KMS-11 (cell line): ENCODE results near the gene OR10A4.

Experiments
- H2AFZ ChIP-seq: fragments of 200-600 bp; sonication (generic); 2 replicates; pipeline ENCODE4 v1.6.1; 2016; ENCODE audit warnings: antibody characterized with exemption, mixed run types, low read depth
- H3K27ac ChIP-seq: fragments of 200-600 bp; sonication (generic); 2 replicates; pipeline ENCODE4 v1.6.1; 2016; ENCODE audit warnings: mild to moderate bottlenecking, mixed run types
- H3K27me3 ChIP-seq: fragments of 200-600 bp; sonication (generic); 2 replicates; pipeline ENCODE4 v1.6.1; 2017; ENCODE audit warnings: mild to moderate bottlenecking, low read depth, mixed run types, moderate library complexity; ENCODE audit not compliant: insufficient read depth
- H3K36me3 ChIP-seq: fragments of 200-600 bp; sonication (generic); 2 replicates; pipeline ENCODE4 v1.6.1; 2017; ENCODE audit warnings: mild to moderate bottlenecking, mixed run types; ENCODE audit not compliant: insufficient read depth
- H3K4me1 ChIP-seq: fragments of 200-600 bp; sonication (generic); 2 replicates; pipeline ENCODE4 v1.6.1; 2016; ENCODE audit warnings: mild to moderate bottlenecking, low read depth, mixed run types; ENCODE audit not compliant: poor library complexity, severe bottlenecking
- H3K4me2 ChIP-seq: fragments of 200-600 bp; sonication (generic); 2 replicates; pipeline ENCODE4 v1.7.0; 2016; ENCODE audit warnings: mild to moderate bottlenecking, mixed run types
- H3K4me3 ChIP-seq: fragments of 200-600 bp; sonication (generic); IDR thresholded peaks from 2 replicates; pipeline ENCODE4 v1.6.1; 2017; ENCODE audit warnings: low read depth, low read length, mixed read lengths; ENCODE audit not compliant: insufficient read depth
- H3K79me2 ChIP-seq: fragments of 200-600 bp; sonication (generic); 2 replicates; pipeline ENCODE4 v1.6.1; 2016; ENCODE audit warnings: low read depth, mixed run types; ENCODE audit not compliant: insufficient read depth
- H3K9ac ChIP-seq: fragments of 200-600 bp; sonication (generic); 2 replicates; pipeline ENCODE4 v1.6.1; 2016; ENCODE audit warnings: mild to moderate bottlenecking, mixed run types
- H4K20me1 ChIP-seq: fragments of 200-600 bp; sonication (generic); 2 replicates; pipeline ENCODE4 v1.6.1; 2016; ENCODE audit warnings: mild to moderate bottlenecking, mixed run types; ENCODE audit not compliant: insufficient read depth
- CTCF ChIP-seq: fragments of 200-600 bp; sonication (generic); conservative IDR thresholded peaks from 2 replicates; pipeline ENCODE4 v1.6.1; 2017; ENCODE audit warnings: low read depth, mild to moderate bottlenecking, antibody characterized with exemption, low read length, moderate library complexity, mixed read lengths

OR10A4 gene

GRCh38 chr11:6876325-6876724, at the start of gene OR10A4:
Gene OR10A4, plus strand, starts transcription at chr11:6876625. Its CDS starts 23 bp downstream, at chr11:6876648.
- H3K4me2 ChIP-seq: 0 out of 2 replicates have a peak within 1 kb of the TSS, but pooled peaks have one; percentile 3
- H3K9ac ChIP-seq: no peak within 1 kb of the TSS
- H3K79me2 ChIP-seq: no peaks in the 10 kb centered on the region
- peaks cover 7% of the 10 kb centered on the region for H3K4me1 ChIP-seq
- H3K4me3 ChIP-seq: no peak within 1 kb of the TSS
- H4K20me1 ChIP-seq: no peaks in the 10 kb centered on the region
- TF ChIP-seq CTCF: no peak
- no peak within 1 kb of the TSS for H2AFZ ChIP-seq
- H3K27ac ChIP-seq: no peak within 1 kb of the TSS
- no peaks in the 10 kb centered on the region for H3K36me3 ChIP-seq
- H3K27me3 ChIP-seq: no peaks in the 10 kb centered on the region

- H4K20me1 ChIP-seq: no peaks in the 10 kb centered on the region
- H3K27me3 ChIP-seq: no peaks in the 10 kb centered on the region
- H3K27ac ChIP-seq: no peak overlapping the region
- no peaks in the 10 kb centered on the region for H3K79me2 ChIP-seq
- no peak overlapping the region for H3K9ac ChIP-seq
- H3K4me2 ChIP-seq: no peak overlapping the region
- no peak for TF ChIP-seq CTCF
- no peaks in the 10 kb centered on the region for H3K36me3 ChIP-seq
- H3K4me3 ChIP-seq: no peak overlapping the region
- peaks cover 20% of the 10 kb centered on the region for H3K4me1 ChIP-seq
- H2AFZ ChIP-seq: no peak overlapping the region
These were observed 48.3 kb upstream of the OR10A4 start for GRCh38 chr11:6828103-6828502.

- H3K4me1 ChIP-seq: peaks cover 2% of the 10 kb centered on the region
- H3K27me3 ChIP-seq: no peaks in the 10 kb centered on the region
- no peak overlapping the region for H3K4me2 ChIP-seq
- H3K79me2 ChIP-seq: no peaks in the 10 kb centered on the region
- no peaks in the 10 kb centered on the region for H4K20me1 ChIP-seq
- H3K4me3 ChIP-seq: no peak overlapping the region
- H2AFZ ChIP-seq: no peak overlapping the region
- H3K9ac ChIP-seq: no peak overlapping the region
- no peaks in the 10 kb centered on the region for H3K36me3 ChIP-seq
- no peak for TF ChIP-seq CTCF
- H3K27ac ChIP-seq: no peak overlapping the region
These were observed 43.1 kb upstream of the OR10A4 start for GRCh38 chr11:6833356-6833755.

- H3K27ac ChIP-seq: no peak overlapping the region
- H3K9ac ChIP-seq: no peak overlapping the region
- H3K27me3 ChIP-seq: no peaks in the 10 kb centered on the region
- no peak overlapping the region for H2AFZ ChIP-seq
- H3K79me2 ChIP-seq: no peaks in the 10 kb centered on the region
- no peak for TF ChIP-seq CTCF
- no peak overlapping the region for H3K4me2 ChIP-seq
- H3K4me3 ChIP-seq: no peak overlapping the region
- H3K36me3 ChIP-seq: no peaks in the 10 kb centered on the region
- H3K4me1 ChIP-seq: no peaks in the 10 kb centered on the region
- H4K20me1 ChIP-seq: no peaks in the 10 kb centered on the region
These were observed 42.4 kb upstream of the OR10A4 start for GRCh38 chr11:6834021-6834420.
